Measurements from ENCODE around the gene C2. TPM values are rescaled to one million over a fixed set of nuclear protein-coding genes. Genes with fewer than 3 reads are reported as not detected.
A peak's percentile ranks its signal among the peaks of the same experiment; 100 is the strongest.
"Not testable (repeated sequence)": the region's sequence is repeated elsewhere in the genome, so short reads cannot be mapped to it uniquely, and the experiment has no call there.

C2 gene
- total RNA-seq, 2 experiments from 2014 or later: 0.57 to 1.3 TPM

DNA sequence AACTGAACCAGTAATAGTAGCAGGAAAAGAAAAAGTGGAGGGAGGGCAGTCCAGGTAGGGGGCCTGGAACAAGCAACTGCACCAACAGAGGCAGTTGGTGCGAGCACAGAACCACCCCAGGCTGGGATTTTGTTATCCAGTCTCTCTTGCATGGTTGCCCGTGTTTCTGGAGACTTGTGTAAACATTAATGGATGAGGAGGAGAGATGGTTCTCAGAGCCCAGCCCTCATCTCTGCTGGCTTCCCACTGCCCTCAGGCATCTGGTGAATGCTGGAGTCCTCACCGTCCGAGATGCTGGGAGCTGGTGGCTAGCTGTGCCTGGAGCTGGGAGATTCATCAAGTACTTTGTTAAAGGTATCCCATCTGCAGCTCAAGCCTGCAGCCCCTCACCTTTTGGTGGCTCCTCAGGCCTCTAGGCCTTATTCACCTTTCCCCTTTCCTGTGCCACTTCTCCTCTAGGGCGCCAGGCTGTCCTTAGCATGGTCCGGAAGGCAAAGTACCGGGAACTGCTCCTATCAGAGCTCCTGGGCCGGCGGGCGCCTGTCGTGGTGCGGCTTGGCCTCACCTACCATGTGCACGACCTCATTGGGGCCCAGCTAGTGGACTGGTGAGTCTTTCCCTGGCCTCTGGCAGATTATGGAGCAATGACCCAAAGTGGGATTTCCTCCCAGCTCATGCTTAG is 52.8 kb downstream of the C2 start:
- H3K4me3 Mint-ChIP-seq; H3K36me3 Mint-ChIP-seq (ENCODE audit: low read depth); H3K4me1 Mint-ChIP-seq; H3K27me3 Mint-ChIP-seq; H3K9me3 Mint-ChIP-seq; DNase-seq; POLR2A ChIA-PET: not testable (repeated sequence)
- peak overlapping the region; percentile 81 for H3K27ac Mint-ChIP-seq
- CTCF ChIA-PET: interaction anchor here (1.6 kb wide), 1 partner anchor 10 kb away, joined by 3 read pairs; no protein-coding TSS in a partner anchor

DNA sequence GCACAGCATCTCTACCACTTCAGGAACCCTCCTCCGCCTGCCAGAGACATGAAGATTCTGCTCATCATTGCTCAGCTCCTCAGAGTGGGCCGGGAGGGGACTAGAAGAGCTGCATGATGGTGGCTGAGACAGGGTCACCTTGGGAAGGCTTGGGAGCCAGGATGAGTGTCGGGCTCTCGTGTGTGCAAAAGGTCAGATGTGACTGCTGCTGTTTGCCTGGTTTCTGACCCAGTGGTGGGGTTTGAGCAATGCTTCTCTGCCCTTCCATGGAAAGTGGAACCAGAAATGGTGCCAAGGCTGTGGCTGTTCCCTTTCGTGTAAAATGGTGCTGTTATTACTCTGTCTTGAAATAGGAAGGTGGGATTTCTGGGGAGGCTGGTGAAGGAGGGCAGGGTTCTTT is 53.5 kb downstream of the C2 start:
- H3K4me1 Mint-ChIP-seq, POLR2A ChIA-PET: not testable (repeated sequence)

DNA sequence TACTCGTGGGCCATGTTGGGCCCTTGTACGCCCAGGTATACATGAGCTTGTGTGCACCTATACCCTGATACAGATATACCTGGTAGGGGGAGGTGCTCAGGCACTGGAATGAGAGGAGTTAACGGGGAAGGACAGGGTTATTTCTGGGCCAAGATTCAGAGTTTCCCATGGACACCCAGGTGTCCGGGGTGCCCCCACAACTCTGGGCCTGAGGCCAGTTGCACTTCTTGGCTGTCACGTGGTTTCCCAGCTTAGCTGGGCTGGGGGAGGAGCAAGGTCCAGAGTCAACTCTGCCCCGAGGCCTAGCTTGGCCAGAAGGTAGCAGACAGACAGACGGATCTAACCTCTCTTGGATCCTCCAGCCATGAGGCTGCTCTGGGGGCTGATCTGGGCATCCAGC is 54.2 kb downstream of the C2 start, which contains the start of gene C4A:
TSS of gene C4A (plus strand) at position 314 of the 400 bp plus-strand sequence. CDS start at position 365, 51 bp downstream.
- CTCF ChIA-PET; DNase-seq; H3K27ac Mint-ChIP-seq; H3K9me3 Mint-ChIP-seq; H3K36me3 Mint-ChIP-seq (ENCODE audit: low read depth); H3K4me3 Mint-ChIP-seq; H3K4me1 Mint-ChIP-seq; POLR2A ChIA-PET; H3K27me3 Mint-ChIP-seq: not testable (repeated sequence)

More for the DNA sequence above, 53.5 kb downstream of the C2 start:
- H3K36me3 Mint-ChIP-seq (ENCODE audit: low read depth); H3K4me3 Mint-ChIP-seq; H3K27me3 Mint-ChIP-seq; H3K27ac Mint-ChIP-seq; H3K9me3 Mint-ChIP-seq; CTCF ChIA-PET; DNase-seq: not testable (repeated sequence)

DNA sequence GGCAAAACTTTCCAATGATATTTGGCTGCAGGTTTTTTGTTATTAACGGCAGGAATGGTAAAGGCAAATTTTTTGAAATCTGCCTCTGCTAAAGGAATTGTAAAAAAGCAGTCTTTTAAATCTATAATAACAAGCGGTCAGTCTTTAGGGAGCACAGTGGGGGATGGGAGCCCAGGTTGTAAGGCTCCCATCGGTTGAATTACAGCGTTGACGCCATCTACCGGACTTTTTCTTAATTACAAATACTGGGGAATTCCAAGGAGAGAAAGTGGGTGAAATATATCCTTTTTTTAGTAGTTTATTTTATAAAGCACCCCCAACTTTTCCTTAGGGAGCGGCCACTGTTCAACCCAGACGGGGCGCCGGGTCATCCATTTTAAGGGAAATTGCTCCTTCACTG is 61.8 kb downstream of the C2 start:
- POLR2A ChIA-PET, H3K27me3 Mint-ChIP-seq: not testable (repeated sequence)

DNA sequence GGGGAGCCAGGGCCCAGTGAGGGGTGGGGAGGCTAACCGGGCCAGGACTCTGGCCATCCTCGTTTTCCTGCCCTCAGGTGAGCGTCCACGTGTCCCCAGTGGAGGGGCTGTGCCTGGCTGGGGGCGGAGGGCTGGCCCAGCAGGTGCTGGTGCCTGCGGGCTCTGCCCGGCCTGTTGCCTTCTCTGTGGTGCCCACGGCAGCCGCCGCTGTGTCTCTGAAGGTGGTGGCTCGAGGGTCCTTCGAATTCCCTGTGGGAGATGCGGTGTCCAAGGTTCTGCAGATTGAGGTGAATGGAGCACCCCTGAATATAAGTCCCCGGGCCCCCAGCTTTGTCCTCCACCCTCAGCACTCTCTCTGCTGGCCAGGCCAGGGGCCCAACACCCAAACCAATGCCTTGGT is 66.9 kb downstream of the C2 start:
- H3K27me3 Mint-ChIP-seq; CTCF ChIA-PET; H3K9me3 Mint-ChIP-seq; H3K27ac Mint-ChIP-seq; H3K4me3 Mint-ChIP-seq; POLR2A ChIA-PET; H3K4me1 Mint-ChIP-seq; H3K36me3 Mint-ChIP-seq (ENCODE audit: low read depth): not testable (repeated sequence)
- DNase-seq: peak; percentile 3

More for the DNA sequence above, 61.8 kb downstream of the C2 start:
- CTCF ChIA-PET; H3K4me3 Mint-ChIP-seq; H3K36me3 Mint-ChIP-seq (ENCODE audit: low read depth); H3K9me3 Mint-ChIP-seq; H3K27ac Mint-ChIP-seq; DNase-seq; H3K4me1 Mint-ChIP-seq: not testable (repeated sequence)

Small RNA genes within 50 kb of the gene (microRNA-seq; reads per million reads assigned to microRNA genes)
- not detected for gene MIR1236 (ENCODE audit: borderline microRNAs expressed, borderline replicate concordance)

Other genes with a start within 250 kb of the C2 start
- gene LY6G5C, start 246.7 kb upstream of the C2 start, total RNA-seq: 1 to 10 TPM; 1.7 to 2.1 TPM
- 10 to 100 TPM; 47.2 to 54.1 TPM for gene ABHD16A, start 224.4 kb upstream of the C2 start, total RNA-seq
- gene LY6G6F, start 220.9 kb upstream of the C2 start, total RNA-seq: not detected
- not detected for gene LY6G6D, start 212.4 kb upstream of the C2 start, total RNA-seq
- not detected for gene LY6G6C, start 206.0 kb upstream of the C2 start, total RNA-seq
- under 1 TPM; 0.15 to 0.19 TPM for gene MPIG6B, start 204.3 kb upstream of the C2 start, total RNA-seq
- 10 to 100 TPM; 13.3 to 15.4 TPM for gene DDAH2, start 198.4 kb upstream of the C2 start, total RNA-seq
- 100 to 1,000 TPM; 525 to 561 TPM for gene CLIC1, start 191.2 kb upstream of the C2 start, total RNA-seq
- gene MSH5, start 187.7 kb upstream of the C2 start, total RNA-seq: 10 to 100 TPM; 56.1 to 58.0 TPM
- gene SAPCD1, start 165.1 kb upstream of the C2 start, total RNA-seq: 10 to 100 TPM in 1 of 2 experiments, 1 to 10 TPM in 1; 9.8 to 12.0 TPM
- 1 to 10 TPM; 5.2 to 5.4 TPM for gene VWA7, start 150.4 kb upstream of the C2 start, total RNA-seq
- 100 to 1,000 TPM in 1 of 2 experiments, 10 to 100 TPM in 1; 85.0 to 100 TPM for gene VARS1, start 132.0 kb upstream of the C2 start, total RNA-seq
- 100 to 1,000 TPM; 103 to 109 TPM for gene LSM2, start 120.8 kb upstream of the C2 start, total RNA-seq
- 1 to 10 TPM; 3.3 to 3.5 TPM for gene HSPA1L, start 112.4 kb upstream of the C2 start, total RNA-seq
- gene HSPA1A, start 112.2 kb upstream of the C2 start, total RNA-seq: 10 to 100 TPM; 89.8 to 92.7 TPM
- gene HSPA1B, start 100.0 kb upstream of the C2 start, total RNA-seq: 10 to 100 TPM; 44.0 to 47.2 TPM
- 10 to 100 TPM; 16.7 to 17.0 TPM for gene NEU1, start 64.9 kb upstream of the C2 start, total RNA-seq
- under 1 TPM in 1 of 2 experiments, not detected in 1; 0.15 TPM for gene SLC44A4, start 48.7 kb upstream of the C2 start, total RNA-seq
- 10 to 100 TPM; 70.4 to 71.6 TPM for gene EHMT2, start 30.0 kb upstream of the C2 start, total RNA-seq
- gene ZBTB12, start 25.6 kb upstream of the C2 start, total RNA-seq: 1 to 10 TPM; 1.3 to 1.8 TPM
- under 1 TPM in 1 of 2 experiments, not detected in 1; 0.37 TPM for gene CFB, start 18.4 kb downstream of the C2 start, total RNA-seq
- 10 to 100 TPM; 65.2 to 72.3 TPM for gene NELFE, start 31.3 kb downstream of the C2 start, total RNA-seq
- 100 to 1,000 TPM in 1 of 2 experiments, 10 to 100 TPM in 1; 88.0 to 101 TPM for gene SKIC2, start 31.5 kb downstream of the C2 start, total RNA-seq
- 10 to 100 TPM; 20.4 to 21.8 TPM for gene DXO, start 44.4 kb downstream of the C2 start, total RNA-seq
- 1 to 10 TPM; 3.0 to 4.2 TPM for gene C4A, start 54.3 kb downstream of the C2 start, total RNA-seq
- 1 to 10 TPM; 2.0 to 2.2 TPM for gene C4B, start 87.1 kb downstream of the C2 start, total RNA-seq
- gene CYP21A2, start 110.7 kb downstream of the C2 start, total RNA-seq: under 1 TPM in 1 of 2 experiments, not detected in 1; 0.12 TPM
- 1 to 10 TPM; 3.9 to 6.7 TPM for gene TNXB, start 181.6 kb downstream of the C2 start, total RNA-seq
- 100 to 1,000 TPM; 141 to 142 TPM for gene ATF6B, start 200.5 kb downstream of the C2 start, total RNA-seq
- 1 to 10 TPM; 6.6 to 7.8 TPM for gene FKBPL, start 202.6 kb downstream of the C2 start, total RNA-seq
- under 1 TPM; 0.17 to 0.23 TPM for gene PRRT1, start 224.2 kb downstream of the C2 start, total RNA-seq
- gene PPT2, start 226.4 kb downstream of the C2 start, total RNA-seq: 1 to 10 TPM; 8.3 to 9.2 TPM
- 1 to 10 TPM; 6.0 to 8.6 TPM for gene EGFL8, start 236.9 kb downstream of the C2 start, total RNA-seq
- gene AGPAT1, start 248.4 kb downstream of the C2 start, total RNA-seq: 10 to 100 TPM; 47.3 to 52.0 TPM